Endometrial microvascular endothelial cells (primary cell): ENCODE data around the gene RAPGEF2. TPM values are rescaled to one million over a fixed set of nuclear protein-coding genes. Genes with fewer than 3 reads are reported as not detected.

Source experiments
- in situ Hi-C: cut with HindIII; loops from 2 replicates; pipeline ENCODE4 v1.10.0; 2017; ENCODE audit warnings: low sequenced_read_pairs, low pct_unique_long_range_greater_than_20kb; ENCODE audit errors: inconsistent ontology term
- total RNA-seq: library from RNA; depleted of rRNA; stranded (reverse); fragments of >200 nt; gene quantifications from one replicate; pipeline ENCODE4 v1.2.3, GENCODE V29; 2015; ENCODE audit errors: inconsistent ontology term

RAPGEF2 gene
- total RNA-seq, 1 donor from 2014 or later: 43.6 TPM

DNA sequence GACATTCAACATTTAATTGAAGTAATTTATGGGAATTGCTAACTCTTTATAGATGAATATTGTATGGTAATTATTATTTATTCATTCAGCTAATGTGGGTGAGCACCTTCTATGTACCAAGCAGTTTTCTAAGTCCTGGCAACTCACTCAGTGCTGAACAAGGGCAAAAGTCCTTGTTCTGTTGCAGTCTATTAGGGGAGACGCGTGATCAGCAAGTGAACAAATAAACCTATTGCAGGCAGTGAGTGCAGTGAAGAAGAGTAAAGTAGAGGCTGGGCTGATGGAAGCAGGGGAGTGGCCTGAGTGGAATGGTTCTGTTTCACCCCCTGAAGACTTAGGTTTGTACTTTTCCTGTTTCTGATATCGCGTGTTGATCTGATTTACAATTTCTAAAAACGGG is 214.3 kb downstream of the RAPGEF2 start:
- in situ Hi-C loops: no loop called here

DNA sequence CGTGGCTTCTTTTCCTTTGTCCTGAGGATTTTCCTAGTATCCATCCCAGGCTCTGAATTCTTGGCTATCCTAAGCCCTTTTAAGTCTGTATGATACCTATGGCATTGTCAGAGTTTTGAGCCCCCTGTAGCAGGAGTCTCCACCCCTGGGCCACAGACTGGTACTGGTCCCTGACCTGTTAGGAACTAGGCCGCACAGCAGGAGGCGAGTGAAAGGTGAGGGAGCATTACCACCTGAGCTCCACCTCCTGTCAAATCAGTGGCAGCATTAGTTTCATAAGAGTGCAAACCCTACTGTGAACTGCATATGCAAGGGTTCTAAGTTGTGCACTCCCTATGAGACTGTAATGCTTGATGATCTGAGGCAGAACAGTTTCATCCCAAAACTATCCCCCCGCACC is 216.1 kb downstream of the RAPGEF2 start:
- in situ Hi-C loops: no loop called here

DNA sequence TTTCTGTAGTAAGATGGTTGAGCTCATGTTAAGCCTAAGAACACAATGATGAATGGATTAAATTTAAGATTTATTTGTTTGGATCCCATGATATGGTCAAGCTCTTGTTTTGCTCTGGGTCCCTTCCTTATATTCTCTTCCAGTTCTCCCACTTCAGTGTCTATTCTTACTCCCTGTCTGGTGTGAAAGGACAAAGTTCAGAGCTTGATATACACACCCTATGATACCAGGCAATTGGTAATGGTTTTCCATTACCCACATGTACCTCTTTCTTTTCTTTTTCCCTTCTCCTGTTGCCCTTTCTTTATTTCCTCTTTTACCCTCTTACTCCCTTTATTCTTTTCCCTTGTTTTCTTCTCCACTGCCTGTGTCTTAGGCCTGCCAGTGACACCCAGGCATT is 223.6 kb downstream of the RAPGEF2 start:
- in situ Hi-C loops: no loop called here

GRCh38 chr4:159328766-159329165 is 225.9 kb downstream of the RAPGEF2 start:
- in situ Hi-C loops: no loop called here

GRCh38 chr4:159334461-159334860 is 231.6 kb downstream of the RAPGEF2 start:
- in situ Hi-C loops: no loop called here

GRCh38 chr4:159337041-159337440 is 234.2 kb downstream of the RAPGEF2 start:
- in situ Hi-C loops: no loop called here

DNA sequence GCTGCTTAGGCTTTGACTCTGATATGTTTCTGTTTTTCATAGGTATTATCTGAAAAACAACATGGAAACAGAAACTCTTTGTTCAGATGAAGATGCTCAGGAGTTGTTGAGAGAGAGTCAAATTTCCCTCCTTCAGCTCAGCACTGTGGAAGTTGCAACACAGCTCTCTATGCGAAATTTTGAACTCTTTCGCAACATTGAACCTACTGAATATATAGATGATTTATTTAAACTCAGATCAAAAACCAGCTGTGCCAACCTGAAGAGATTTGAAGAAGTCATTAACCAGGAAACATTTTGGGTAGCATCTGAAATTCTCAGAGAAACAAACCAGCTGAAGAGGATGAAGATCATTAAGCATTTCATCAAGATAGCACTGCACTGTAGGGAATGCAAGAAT is 238.6 kb downstream of the RAPGEF2 start:
- in situ Hi-C loops: no loop called here

DNA sequence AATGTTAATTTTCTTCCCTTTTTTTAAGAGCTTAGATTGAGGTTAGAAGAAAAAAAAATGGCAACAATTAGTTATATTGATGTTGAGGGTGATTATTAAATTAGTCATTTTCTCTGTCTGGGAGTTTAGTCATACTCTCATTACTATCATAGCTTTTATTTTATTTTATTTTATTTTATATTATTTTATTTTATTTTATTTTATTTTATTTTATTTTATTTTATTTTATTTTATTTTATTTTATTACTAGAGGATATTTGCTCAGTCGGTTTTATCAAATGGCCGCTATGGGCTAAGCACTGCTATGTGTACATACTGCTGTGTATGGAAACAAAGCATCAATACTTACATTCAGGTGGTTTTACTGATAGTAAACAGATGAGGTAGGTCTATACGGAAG is 239.5 kb downstream of the RAPGEF2 start:
- in situ Hi-C loops: no loop called here

DNA sequence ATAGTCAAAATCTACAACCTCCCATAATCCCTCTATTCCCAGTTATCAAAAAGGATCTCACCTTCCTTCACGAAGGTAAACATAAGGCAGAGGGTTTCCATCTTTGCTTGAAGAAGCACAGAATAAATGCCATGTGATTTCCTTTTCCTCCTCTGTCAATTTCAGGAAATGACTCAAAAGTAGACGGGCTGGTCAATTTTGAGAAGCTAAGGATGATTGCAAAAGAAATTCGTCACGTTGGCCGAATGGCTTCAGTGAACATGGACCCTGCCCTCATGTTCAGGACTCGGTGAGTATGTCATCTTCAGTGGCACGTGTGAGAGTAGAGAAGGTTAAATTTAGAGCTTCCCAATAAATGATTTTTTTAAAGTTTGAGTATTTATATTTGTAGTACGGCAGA is 240.2 kb downstream of the RAPGEF2 start:
- in situ Hi-C loops: no loop called here

DNA sequence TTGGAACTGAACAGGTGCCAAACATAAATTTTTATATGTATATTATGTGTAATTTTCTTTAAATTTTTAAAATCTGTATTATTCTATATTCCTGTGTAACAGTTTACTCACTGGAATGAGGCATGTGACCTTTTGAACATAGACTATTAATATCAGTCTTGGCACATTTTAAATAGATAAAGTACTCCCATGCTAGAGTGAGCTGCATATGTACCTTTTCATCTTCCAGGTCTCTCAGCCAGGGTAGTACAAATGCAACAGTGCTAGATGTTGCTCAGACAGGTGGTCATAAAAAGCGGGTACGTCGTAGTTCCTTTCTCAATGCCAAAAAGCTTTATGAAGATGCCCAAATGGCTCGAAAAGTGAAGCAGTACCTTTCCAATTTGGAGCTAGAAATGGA is 242.0 kb downstream of the RAPGEF2 start:
- in situ Hi-C loops: no loop called here

- in situ Hi-C loops: no loop called here
Measured at GRCh38 chr4:159346681-159347080, 243.8 kb downstream of the RAPGEF2 start.

DNA sequence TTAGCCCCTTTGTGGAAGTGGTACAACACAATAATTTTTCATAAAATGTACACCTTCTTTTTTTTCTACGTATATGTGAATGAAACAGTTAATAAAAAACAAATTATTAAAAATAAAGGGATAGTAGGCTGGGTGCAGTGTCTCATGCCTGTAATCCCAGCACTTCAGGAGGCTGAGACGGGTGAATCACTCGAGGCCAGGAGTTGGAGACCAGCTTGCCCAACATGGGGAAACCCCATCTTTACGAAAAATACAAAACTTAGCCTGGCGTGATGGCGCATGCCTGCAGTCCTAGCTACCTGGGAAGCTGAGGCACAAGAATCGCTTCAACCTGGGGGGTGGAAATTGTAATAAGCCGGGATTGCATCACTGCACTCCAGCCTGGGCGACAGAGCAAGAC is 244.9 kb downstream of the RAPGEF2 start:
- in situ Hi-C loops: no loop called here

DNA sequence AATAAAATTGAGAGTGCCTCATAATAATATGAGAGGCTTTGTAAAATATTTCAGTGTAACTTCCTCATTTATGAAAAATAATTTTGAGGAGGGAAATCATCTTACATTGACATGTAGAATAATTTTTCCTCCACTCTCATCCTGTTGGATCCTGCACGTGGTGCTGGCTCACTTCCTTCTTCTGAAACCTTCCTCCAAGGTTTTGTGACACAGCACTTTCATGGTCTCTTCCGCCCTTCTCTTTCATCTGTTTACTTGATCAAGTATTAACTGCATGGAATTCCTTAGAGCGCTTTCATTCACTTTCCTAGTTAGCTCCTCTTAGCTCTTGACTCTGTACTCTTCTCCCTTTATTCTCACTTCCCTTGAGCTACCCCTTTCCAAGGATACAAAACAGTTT is 246.5 kb downstream of the RAPGEF2 start:
- in situ Hi-C loops: no loop called here

DNA sequence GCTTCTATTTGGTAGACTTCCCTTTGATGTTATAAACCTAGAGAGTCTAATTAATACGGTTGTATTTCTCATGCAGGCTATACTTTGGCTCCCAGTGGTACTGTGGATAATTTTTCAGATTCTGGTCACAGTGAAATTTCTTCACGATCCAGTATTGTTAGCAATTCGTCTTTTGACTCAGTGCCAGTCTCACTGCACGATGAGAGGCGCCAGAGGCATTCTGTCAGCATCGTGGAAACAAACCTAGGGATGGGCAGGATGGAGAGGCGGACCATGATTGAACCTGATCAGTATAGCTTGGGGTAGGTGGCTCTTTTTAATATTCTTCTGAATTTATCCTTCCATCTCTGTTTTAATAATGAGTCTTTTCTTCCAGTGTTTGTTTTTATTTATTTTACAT is 249.7 kb downstream of the RAPGEF2 start:
- in situ Hi-C loops: no loop called here

DNA sequence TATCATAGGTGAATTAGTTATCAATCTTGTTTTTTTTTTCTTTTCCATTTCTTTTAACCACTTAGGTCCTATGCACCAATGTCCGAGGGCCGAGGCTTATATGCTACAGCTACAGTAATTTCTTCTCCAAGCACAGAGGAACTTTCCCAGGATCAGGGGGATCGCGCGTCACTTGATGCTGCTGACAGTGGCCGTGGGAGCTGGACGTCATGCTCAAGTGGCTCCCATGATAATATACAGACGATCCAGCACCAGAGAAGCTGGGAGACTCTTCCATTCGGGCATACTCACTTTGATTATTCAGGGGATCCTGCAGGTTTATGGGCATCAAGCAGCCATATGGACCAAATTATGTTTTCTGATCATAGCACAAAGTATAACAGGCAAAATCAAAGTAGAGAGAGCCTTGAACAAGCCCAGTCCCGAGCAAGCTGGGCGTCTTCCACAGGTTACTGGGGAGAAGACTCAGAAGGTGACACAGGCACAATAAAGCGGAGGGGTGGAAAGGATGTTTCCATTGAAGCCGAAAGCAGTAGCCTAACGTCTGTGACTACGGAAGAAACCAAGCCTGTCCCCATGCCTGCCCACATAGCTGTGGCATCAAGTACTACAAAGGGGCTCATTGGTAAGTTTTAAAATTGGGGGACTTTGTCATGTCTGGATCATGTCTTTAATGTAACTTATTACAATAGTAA is 250.7 kb downstream of the RAPGEF2 start:
- in situ Hi-C loops: no loop called here

DNA sequence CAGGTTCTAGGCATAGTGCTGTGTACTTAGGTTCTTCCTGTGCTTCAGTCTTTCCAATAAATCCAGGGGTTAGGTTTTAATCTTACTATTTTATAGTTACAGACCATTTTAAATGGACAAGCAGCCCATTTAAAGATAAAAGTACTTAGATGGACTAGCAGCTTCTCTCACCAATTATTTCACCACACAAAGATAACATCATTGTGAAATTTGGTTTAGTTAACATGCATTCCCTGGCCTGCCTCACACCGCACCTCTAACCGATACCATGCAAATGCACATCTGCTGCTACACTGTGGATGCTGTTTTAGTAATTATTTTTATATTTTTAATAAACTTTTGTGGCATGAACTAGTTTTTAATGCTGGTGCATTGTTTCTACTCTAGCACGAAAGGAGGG is 252.6 kb downstream of the RAPGEF2 start:
- in situ Hi-C loops: no loop called here

GRCh38 chr4:159357350-159357749 is 254.5 kb downstream of the RAPGEF2 start:
- in situ Hi-C loops: no loop called here

DNA sequence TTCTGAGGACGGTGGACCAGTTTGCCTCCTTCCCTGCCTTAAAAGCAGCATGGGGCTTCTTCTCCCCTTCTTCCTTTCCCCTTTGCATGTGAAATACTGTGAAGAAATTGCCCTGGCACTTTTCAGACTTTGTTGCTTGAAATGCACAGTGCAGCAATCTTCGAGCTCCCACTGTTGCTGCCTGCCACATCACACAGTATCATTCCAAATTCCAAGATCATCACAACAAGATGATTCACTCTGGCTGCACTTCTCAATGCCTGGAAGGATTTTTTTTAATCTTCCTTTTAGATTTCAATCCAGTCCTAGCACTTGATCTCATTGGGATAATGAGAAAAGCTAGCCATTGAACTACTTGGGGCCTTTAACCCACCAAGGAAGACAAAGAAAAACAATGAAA is 255.3 kb downstream of the RAPGEF2 start:
- in situ Hi-C loops: no loop called here

DNA sequence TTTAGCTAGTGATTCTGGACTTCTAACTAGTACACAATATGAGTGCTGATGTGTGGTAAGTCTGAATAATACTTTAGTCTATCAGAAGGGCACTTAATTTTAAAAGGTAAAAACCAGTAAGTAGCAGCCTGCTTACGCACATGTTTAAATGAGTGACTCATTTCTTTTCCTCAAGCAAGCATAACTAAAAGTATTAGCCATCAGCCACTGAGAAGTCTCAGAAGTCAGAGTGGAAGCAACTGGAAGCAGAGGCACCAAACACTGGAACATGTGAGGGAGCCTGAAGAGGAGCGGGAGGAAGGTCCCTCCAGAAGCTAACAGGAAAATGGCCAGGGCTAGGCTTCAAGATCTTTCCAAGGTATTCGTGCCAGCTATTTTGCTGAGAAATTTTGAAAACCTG is 257.7 kb downstream of the RAPGEF2 start:
- in situ Hi-C loops: no loop called here

GRCh38 chr4:159363361-159363760 is 260.5 kb downstream of the RAPGEF2 start:
- in situ Hi-C loops: no loop called here
